Stimulated activated CD8-positive, alpha-beta memory T cell treated with anti-CD3 and anti-CD28 coated beads, Interleukin-12 subunit alpha, Interleukin-12 subunit beta, amount 100 ng/mL, for 24 hours (primary cell): ENCODE measurements around the gene PLA2G4A.
"Not testable (repeated sequence)": the region's sequence is repeated elsewhere in the genome, so short reads cannot be mapped to it uniquely, and the experiment has no call there.

Source experiments
- DNase-seq: peaks from one replicate; pipeline ENCODE4 v3.0.0-alpha.2; 2020; ENCODE audit errors: extremely low read depth

The PLA2G4A gene

DNA sequence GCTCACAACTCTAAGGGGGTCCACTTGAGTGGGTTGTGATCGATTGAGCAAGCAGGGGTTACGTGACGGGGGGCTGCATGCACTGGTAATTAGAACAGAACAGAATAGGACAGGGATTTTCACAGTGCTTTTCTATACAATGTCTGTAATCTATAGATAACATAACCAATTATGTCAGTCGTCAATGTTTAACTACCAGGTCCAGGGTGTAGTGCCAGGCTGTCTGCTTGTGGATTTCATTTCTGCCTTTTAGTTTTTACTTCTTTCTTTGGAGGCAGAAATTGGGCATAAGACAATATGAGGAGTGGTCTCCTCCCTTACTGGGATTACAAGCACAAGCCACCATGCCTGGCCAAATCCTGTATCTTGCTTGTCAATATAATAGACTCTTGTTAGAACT lies 94.1 kb downstream of the PLA2G4A start:
- DNase-seq: not testable (repeated sequence)

DNA sequence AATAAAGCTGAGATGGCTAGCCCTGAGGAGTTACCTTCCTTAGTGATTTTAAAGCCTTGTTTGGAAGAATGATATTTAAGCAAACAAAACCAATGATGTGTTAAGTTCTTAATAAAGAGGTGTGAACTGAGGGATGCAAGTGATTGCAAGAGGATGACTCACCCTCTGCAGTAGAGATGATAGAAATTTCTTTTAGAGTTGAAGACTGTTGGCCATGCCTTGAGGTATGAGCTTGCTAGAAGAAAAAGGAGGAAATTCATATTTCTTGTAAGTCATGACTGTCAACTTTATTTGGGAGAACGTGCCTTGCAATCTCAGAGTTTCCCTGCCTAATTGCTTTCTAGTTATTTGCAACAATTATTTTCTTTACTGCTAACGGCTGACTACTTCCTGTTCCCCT lies 94.7 kb downstream of the PLA2G4A start:
- DNase-seq: no peak

- no peak for DNase-seq
Measured at GRCh38 chr1:186925881-186926669, 97.3 kb downstream of the PLA2G4A start.

DNA sequence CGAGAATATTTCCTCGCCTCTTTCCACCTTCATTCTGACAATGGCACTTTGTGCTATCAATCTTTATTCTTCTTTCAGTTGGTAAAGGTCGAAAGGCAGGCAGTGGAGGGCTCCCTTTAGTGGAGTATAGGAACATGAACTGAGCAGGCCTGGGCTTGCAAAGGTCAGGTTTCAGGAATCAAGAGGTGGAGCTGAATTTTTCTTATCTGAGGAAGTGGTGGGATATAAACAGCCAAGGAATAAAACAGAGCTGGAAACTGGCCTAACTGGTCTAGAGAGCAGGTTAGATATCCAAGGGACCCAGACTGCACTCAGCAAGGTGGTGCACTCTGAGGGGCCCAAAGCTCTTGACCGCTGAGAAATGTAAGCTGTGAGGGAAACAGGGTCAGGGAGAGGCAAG lies 99.1 kb downstream of the PLA2G4A start:
- no peak for DNase-seq

- no peak for DNase-seq
Measured at GRCh38 chr1:186930238-186930637, 101.5 kb downstream of the PLA2G4A start.

- DNase-seq: no peak
Measured at GRCh38 chr1:186937016-186937670, 108.4 kb downstream of the PLA2G4A start.

DNA sequence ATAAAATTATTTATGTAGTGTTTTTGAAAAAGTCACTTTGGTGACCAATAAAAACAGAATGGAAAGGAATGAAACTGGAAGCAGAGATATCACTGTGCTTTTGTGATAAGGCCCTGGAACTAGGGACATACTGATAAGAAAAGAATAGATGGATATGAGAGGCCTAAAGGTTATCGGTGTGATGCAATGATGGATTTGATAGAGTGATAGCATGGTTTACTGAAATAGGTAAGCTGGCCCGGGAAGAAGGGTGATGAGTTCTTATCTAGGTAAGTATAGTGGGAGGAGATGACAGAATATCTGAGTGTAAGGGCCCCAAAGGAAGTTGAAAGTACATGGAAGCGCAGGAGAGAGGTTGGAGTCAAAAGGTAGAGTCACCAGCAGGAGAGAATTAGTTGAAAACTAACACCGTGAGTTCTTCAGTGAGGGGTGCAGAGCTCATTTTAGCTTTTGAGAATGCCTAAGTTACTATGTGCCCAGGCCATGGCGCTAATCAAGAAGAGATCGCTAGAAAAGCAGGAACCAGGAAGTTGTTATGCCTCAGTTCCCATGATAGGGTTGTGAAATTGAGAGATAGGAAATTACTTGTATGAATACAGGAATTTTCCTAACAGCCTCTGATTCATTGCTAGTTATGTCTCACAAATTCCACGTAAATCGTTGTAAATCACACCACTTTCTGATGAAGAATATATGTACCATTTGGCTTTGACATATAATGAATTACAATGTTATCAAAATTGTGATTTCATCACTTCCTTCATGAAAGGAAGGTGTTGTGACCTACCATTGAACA lies 115.3 kb downstream of the PLA2G4A start:
- no peak for DNase-seq

GRCh38 chr1:186945146-186945545 lies 116.4 kb downstream of the PLA2G4A start:
- DNase-seq: no peak

DNA sequence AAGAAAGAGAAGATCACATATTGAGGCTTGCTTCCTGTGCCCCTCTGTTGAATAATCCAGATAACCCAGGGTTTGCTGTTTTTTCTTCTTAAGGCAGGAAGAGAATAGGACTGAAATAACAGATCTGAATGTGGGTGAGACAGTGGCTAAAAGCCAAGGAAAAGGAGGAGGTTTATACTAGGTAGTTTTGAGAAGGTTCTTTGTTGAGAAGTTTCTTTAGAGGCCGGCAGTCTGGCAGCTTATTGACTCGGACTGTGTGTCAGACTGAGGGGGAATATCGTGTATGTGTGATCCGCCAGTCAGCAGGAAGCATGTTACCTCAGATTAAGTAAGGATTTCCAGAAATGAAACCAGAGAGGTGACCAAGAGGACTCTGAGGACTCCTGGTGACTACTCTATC lies 119.8 kb downstream of the PLA2G4A start:
- DNase-seq: no peak

GRCh38 chr1:186949173-186949572 lies 120.4 kb downstream of the PLA2G4A start:
- DNase-seq: no peak

DNA sequence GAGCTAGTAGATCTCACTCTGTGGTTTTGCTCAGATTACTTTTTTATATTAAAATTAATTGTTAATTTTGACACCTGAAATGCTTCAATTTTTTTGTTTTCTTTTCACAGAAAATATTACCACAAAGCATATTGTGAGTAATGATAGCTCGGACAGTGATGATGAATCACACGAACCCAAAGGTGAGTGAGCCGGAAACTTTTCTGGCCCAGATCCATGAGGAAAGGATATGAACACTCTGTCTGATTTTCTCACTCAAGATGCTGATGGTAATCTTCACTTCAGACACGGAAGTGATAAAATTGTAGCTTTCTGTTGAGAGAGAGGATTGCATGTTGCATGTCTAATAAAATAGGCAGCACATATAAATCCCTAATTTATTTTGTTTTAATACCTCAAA lies 121.8 kb downstream of the PLA2G4A start:
- DNase-seq: no peak

DNA sequence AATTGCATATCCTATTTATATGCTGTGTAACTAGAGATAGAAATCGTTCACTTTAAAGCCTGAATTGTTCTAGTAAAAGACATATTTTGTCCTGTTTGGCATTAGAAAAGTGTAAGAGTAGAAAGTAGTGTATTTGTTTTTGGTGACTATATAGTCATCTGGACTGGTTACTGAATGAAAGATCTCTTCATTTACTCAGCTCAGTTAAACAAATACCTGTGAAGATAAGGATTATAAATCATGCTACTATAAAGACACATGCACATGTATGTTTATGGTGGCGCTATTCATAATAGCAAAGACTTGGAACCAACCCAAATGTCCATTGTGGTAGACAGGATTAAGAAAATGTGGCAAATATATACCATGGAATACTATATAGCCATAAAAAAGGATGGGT lies 125.1 kb downstream of the PLA2G4A start:
- no peak for DNase-seq

DNA sequence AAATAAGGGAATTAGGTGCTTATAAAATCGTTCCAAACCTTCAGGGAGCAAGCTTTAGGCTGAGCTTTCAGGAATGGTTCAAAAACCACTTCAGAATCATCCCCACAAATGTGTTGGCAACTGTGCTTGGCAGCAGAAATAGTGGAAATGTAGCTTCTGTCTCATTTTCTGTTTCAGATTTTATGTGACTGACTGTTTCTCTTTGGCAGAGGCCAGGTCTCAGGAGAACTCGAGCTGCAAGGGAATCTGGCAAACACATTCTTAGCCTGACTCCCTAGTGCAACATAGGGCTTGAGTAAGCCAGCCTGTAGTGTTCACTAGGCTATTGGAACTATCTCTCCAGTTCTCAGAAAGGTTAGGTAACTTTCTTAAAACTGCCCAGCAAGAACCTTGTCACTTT lies 128.6 kb downstream of the PLA2G4A start:
- DNase-seq: no peak

GRCh38 chr1:186958520-186958919 lies 129.8 kb downstream of the PLA2G4A start:
- DNase-seq: no peak

DNA sequence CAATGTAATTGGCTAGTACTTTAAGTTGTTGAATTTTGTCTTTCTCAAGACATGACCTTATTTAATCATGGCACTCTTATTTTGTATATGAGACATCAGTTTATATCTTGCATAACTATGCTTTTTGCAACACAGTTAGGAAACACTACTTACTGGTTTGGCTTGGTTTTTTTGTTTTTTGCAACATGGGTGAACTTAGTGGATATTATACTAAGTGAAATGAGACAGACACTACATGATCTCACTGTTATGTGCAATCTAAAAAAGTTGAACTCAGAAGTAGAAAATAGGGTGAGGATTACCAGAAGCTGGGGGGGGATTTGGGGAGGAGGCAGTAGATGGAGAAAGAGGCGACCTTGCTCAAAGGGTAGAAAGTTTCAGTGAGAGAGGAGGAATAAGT lies 132.1 kb downstream of the PLA2G4A start:
- no peak for DNase-seq

GRCh38 chr1:186965847-186966246 lies 137.1 kb downstream of the PLA2G4A start:
- DNase-seq: no peak

GRCh38 chr1:186966456-186966855 lies 137.7 kb downstream of the PLA2G4A start:
- DNase-seq: no peak

DNA sequence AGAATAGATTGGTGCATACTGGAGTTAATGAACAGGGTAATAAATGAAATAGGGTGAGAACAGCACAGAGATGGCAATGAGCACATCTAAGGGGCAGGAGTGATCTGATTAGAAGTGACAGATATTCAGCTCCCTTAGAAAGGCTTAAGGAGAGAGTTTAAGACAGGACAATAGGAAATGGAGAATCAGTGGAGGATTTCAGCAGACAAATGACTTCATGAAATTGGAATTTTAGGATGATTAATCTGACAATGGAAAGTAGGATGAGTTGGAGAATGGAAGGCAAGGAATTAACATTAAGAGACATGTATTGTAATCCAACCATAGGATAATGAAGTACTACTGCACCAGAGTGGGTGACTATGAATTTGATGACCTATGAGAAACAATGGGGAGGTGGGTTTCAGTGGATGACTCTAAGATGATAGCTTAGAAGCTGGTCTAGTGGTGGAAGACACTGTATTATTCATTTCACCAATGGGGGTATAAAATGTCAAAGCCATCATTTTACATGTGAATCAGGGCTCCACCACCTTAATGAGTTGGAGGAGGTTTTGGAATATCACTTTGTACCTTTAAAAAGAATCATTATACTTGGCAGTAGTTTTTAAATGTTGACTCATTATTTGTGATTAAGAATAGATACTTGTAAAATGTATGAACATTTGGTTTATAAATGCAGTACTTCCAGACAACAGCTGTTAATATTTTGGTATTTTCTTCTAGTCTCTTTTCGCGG lies 139.1 kb downstream of the PLA2G4A start:
- DNase-seq: no peak

DNA sequence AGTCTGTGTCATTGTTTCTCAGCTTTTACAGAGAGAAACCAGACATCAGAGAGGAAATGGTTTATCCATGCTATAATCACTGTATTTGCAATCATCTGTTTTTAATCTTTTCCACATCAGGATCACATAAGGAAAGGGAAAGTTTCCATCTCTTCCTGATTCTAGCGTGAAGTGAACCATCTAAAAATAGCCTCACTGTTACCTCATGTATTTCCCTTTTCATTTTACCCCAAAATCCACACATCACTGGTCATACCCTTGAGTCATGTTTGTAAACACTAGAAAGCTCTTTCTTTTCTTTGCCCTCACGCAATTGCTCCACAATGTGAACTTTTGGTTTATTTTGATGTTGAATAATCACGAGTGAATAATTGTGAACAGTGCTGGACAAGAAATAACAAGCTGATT lies 146.0 kb downstream of the PLA2G4A start:
- no peak for DNase-seq

DNA sequence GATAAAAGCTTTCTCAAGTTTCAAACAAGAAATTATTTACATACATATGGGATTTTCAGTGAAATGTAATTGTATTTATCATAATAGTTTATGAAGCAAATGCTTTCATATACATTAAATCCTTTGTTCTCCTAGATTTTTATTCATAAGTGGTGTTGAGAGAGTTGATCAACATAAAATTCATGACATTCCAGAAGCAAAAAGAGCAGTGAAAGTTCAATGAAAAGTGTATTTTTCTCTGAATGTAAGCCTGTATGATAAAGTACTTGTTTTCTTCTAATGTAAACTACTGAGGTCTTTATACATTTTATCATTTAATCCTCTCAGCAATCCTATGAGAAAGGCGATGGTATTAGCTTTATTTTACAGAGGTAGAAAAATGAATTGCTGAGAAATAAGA lies 146.5 kb downstream of the PLA2G4A start:
- DNase-seq: no peak

DNA sequence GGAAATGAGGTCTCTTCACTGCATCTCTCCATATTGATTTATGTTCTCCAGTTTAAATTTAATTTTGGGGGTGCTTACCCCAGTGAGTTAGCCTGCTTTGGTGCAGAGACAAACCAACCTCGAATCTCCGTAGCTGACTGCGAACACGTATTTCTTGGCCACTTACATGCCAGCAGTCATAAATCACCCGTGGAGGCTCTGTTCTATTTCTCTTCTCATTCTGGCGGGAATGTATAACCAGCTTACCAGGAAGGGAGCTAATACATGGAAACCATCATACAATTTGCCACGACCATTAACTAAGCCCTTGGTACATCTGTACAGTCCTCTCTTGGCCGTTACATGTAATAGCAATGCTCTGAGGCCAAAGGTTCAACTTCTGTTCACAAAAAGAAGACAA lies 148.0 kb downstream of the PLA2G4A start:
- no peak for DNase-seq
